Adipose tissue (tissue), 3 donors: ENCODE results near the gene CERS3. TPM values are rescaled to one million over a fixed set of nuclear protein-coding genes. Genes with fewer than 3 reads are reported as not detected.
"Not testable (repeated sequence)": the region's sequence is repeated elsewhere in the genome, so short reads cannot be mapped to it uniquely, and the experiment has no call there.

Source experiments
- H3K27ac ChIP-seq: one replicate; pipeline ENCODE4 v1.5.1; 2013; ENCODE audit warnings: low read depth, low read length
- WGBS, 3 donors: extraction: QIAGEN DNeasy Blood & Tissue Kit; methylation state at CpG; one replicate each; pipeline ENCODE4 v1.1.7; 2013; 5-methylcytosine and 5-hydroxymethylcytosine counted together
- polyA plus RNA-seq, 3 donors: library from polyadenylated mRNA; stranded (reverse); fragments of 200-250 nt; gene quantifications; one replicate each; pipeline ENCODE4 v1.2.3, GENCODE V29; 2013
- donor health status: healthy with polysubstance abuse.
- donor health status: Bipolar disorder and iron deficiency.
- donor health status: healthy.

The CERS3 gene
- polyA plus RNA-seq, 3 donors: 0.02 to 0.12 TPM; not detected in 1

DNA sequence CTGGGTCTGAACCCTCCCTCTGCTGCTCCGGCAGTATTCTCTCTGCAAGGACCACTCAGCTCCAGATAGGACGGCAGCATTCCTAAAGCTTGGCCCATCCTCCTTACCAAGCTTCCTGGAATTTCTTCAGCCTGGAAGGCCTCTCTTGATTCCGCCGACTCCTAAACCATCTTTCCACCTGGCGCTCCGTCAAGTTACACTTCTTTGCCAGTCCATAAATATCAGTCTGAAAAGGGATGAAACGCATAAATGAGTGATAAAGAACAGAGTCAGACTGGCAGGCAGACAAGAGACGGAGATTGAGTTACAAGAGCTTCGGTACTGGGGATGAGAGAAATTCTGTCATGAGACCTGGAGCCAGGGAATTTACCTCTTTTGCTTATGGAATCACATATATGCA lies 44.3 kb downstream of the CERS3 start:
- WGBS, 3 donors: 78 to 87% (median 85%) methylated on average over 9 of the region's 9 CpGs
- H3K27ac ChIP-seq: no peak overlapping the region

DNA sequence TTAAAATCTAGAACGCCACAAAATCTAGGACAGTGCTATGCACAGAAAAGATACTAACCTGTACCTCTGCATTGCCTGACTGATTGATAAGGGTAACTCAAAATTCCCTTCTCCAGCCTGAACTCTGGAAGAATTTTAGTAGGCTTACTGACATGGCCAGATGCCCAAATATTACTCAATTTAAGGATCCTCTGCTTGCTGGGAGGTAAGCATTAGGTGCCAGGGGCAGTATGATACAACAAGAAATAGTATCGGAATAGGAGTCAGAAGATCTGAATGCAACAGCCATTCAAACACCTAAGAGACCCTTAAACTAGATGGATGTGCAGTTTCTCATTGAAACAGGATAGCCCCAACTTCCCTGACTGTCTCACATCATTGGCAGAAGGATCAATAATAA lies 45.4 kb downstream of the CERS3 start:
- no peak overlapping the region for H3K27ac ChIP-seq
- WGBS, 3 donors: 93 to 94% (median 94%) methylated on average over 2 of the region's 2 CpGs

DNA sequence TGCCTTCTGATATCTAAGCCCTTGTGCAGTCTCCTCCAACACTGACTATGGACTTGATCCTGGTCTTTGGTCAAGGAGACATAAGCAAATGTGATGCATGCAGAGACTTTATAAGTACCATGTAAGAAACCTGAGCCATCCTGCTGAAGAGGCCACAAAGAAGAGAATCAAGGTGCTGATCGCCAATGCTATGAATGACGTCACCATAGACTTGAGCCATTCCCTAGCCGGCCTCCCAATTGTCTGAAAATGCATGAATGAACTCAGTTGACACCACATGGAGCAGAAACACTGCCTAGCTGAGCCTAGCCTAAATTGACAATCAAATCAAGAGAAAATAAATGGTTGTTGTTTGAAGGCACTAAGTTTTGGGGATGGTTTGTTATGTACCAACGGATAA lies 51.9 kb downstream of the CERS3 start:
- H3K27ac ChIP-seq: no peak overlapping the region
- 84 to 95% (median 89%) methylated on average over 4 of the region's 4 CpGs for WGBS, 3 donors

DNA sequence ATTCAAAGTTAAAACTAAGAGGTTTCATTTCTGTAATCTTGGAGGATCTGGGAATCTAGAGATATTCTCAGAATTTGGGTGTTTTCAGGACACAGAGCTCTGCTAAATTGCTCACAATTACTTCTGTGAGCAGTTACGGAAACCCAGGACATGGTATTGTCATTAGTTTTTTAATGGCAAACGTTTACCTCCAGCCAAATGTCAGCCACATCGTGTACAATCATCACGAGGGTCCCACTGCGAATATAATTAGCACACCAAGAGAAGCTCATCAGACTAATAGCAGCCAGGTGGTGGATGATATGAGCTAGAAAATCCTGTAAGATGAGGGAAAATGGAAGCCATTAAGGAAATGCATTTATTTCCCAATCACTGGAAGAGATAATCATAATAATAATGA lies 56.0 kb downstream of the CERS3 start:
- H3K27ac ChIP-seq: no peak overlapping the region
- WGBS, 3 donors: 73 to 78% (median 76%) methylated on average over 5 of the region's 5 CpGs

GRCh38 chr15:100471933-100472332 lies 56.8 kb downstream of the CERS3 start:
- no peak overlapping the region for H3K27ac ChIP-seq
- 58 to 78% (median 60%) methylated on average over 3 of the region's 3 CpGs for WGBS, 3 donors

DNA sequence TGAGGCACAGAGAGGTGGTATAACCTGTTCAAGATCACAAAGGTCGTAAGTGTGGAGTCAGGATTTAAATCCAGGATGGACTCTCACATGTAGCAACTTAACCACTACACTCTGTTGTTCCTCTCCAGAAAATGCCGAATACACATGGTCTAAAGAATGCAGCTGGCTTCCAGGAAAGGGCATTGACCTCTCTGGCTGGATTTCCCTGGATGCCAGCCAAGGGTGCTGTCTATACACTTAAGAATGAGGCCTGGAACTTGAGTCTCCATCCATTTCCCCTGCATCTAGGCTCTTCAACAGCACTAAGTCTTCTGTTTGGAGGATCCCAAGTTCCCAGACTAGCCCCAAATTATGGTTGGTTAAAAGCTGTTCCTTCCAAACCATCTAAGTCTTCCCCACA lies 60.5 kb downstream of the CERS3 start:
- WGBS, 3 donors: 49 to 58% (median 50%) methylated on average over 2 of the region's 2 CpGs
- H3K27ac ChIP-seq: no peak overlapping the region

- H3K27ac ChIP-seq: no peak overlapping the region
- WGBS, 3 donors: 41 to 62% (median 60%) methylated on average over 4 of the region's 4 CpGs
Measured at GRCh38 chr15:100466073-100466472, 62.7 kb downstream of the CERS3 start.

GRCh38 chr15:100464888-100465287 lies 63.9 kb downstream of the CERS3 start:
- no peak overlapping the region for H3K27ac ChIP-seq
- 46 to 54% (median 48%) methylated on average over 5 of the region's 5 CpGs for WGBS, 3 donors

- no peak overlapping the region for H3K27ac ChIP-seq
- 60 to 91% (median 79%) methylated on average over 3 of the region's 3 CpGs for WGBS, 3 donors
Measured at GRCh38 chr15:100464256-100464655, 64.5 kb downstream of the CERS3 start.

- 86 to 94% (median 93%) methylated on average over 4 of the region's 4 CpGs for WGBS, 3 donors
- no peak overlapping the region for H3K27ac ChIP-seq
Measured at GRCh38 chr15:100463515-100463914, 65.2 kb downstream of the CERS3 start.

- H3K27ac ChIP-seq: no peak overlapping the region
- WGBS, 3 donors: 20 to 70% (median 51%) methylated on average over 2 of the region's 2 CpGs
Measured at GRCh38 chr15:100461049-100461448, 67.7 kb downstream of the CERS3 start.

GRCh38 chr15:100457201-100457600 lies 71.5 kb downstream of the CERS3 start:
- WGBS, 3 donors: 78 to 88% (median 84%) methylated on average over 1 of the region's 1 CpG
- H3K27ac ChIP-seq: no peak overlapping the region

DNA sequence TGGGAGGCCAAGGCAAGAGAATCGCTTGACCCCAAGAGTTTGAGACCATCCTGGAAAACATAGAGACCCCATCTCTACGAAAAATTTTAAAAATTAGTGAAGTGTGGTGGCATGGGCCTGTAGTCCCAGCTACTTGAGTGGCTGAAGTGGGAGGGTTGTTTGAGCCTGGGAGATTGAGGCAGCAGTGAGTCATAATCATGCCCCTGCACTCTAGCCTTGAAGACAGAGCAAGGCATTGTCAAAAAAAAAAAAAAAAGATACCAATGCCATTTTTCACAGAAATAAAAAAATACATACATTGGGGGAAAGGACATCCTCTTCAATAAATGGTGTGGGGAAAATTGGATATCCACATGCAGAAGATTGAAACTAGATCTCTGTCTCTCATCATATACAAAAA lies 74.6 kb downstream of the CERS3 start:
- WGBS, 3 donors: 55 to 72% (median 57%) methylated on average over 2 of the region's 2 CpGs
- H3K27ac ChIP-seq: no peak overlapping the region

GRCh38 chr15:100448481-100448880 lies 80.3 kb downstream of the CERS3 start:
- WGBS, 3 donors: 73 to 85% (median 76%) methylated on average over 2 of the region's 2 CpGs
- no peak overlapping the region for H3K27ac ChIP-seq

DNA sequence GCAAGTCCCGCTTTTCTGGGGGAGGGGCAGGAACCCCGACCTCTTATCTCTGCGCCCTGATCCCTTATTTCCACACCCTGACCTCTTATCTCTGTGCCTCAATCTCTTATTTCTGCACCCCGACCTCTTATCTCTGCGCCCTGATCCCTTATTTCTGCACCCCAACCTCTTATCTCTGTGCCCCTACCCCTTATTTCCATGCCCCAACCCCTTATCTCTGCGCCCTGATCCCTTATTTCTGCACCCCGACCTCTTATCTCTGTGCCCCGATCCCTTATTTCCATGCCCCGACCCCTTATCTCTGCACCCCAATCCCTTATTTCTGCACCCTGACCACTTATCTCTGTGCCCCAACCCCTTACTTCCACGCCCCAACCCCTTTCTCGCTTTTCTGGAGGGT lies 87.7 kb downstream of the CERS3 start:
- WGBS, 3 donors: 82 to 84% (median 84%) methylated on average over 11 of the region's 11 CpGs
- not testable (repeated sequence) for H3K27ac ChIP-seq

DNA sequence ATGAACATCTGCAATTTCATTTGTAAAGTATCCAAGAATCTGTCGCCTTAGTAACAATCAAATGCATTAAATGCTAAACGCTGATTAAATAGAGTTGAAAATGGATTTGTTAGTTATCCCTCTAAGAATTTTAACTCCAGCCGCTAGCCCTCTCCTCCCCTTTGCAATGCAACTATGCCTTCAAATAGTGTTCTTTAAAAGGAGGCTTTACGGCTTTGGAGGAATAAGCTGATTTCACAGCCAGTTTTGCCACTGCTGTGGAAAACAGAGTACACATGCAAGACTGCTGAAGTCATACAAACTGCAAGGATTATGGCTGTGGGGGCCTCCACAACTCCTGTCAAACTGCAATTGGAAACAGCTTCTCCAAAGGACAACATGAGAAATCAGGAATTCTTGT lies 89.2 kb downstream of the CERS3 start:
- WGBS, 3 donors: 70 to 84% (median 78%) methylated on average over 4 of the region's 4 CpGs
- H3K27ac ChIP-seq: no peak overlapping the region

- no peak overlapping the region for H3K27ac ChIP-seq
- 5 to 31% (median 12%) methylated on average over 2 of the region's 2 CpGs for WGBS, 3 donors
Measured at GRCh38 chr15:100438570-100438969, 90.2 kb downstream of the CERS3 start.

- WGBS, 3 donors: 75 to 94% (median 87%) methylated on average over 3 of the region's 3 CpGs
- no peak overlapping the region for H3K27ac ChIP-seq
Measured at GRCh38 chr15:100437261-100437660, 91.5 kb downstream of the CERS3 start.

- WGBS, 3 donors: 76 to 88% (median 79%) methylated on average over 6 of the region's 6 CpGs
Measured at GRCh38 chr15:100434561-100434960, 94.2 kb downstream of the CERS3 start.

GRCh38 chr15:100434038-100434437 lies 94.7 kb downstream of the CERS3 start:
- no peak overlapping the region for H3K27ac ChIP-seq
- 83 to 92% (median 92%) methylated on average over 8 of the region's 8 CpGs for WGBS, 3 donors

More at GRCh38 chr15:100434561-100434960, 94.2 kb downstream of the CERS3 start:
- H3K27ac ChIP-seq: no peak overlapping the region

DNA sequence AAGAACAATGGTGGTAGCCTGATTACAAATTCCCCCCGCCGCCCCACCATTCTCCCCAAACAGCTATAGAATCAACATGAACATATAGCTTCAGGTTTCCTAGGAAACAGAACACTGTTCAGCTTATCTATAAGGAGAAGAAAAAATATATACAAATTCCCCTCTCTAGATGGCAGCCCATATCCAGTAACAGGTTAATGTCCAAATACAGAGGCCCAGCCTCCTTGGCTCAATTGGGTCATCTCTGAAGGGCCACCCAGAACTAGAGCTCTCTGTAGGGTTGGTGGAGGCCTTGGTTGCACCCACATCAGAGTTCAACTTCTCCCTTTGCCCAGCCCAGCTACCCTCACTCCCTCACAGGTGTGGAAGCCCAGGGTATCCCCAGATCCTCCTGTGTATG lies 95.4 kb downstream of the CERS3 start:
- WGBS, 3 donors: 97 to 100% (median 99%) methylated on average over 2 of the region's 2 CpGs
- no peak overlapping the region for H3K27ac ChIP-seq
